Retinal pigment epithelial cell (primary cell): ENCODE results near the gene PCLAF.

Experiments used
- DNase-seq: peaks from one replicate; pipeline ENCODE4 v3.0.0-alpha.2; 2010; ENCODE audit warnings: low read depth
- H3K4me3 ChIP-seq: 2 replicates; pipeline ENCODE4 v1.5.1; 2011; ENCODE audit warnings: mild to moderate bottlenecking, low read length, control low read depth, moderate library complexity
- CTCF ChIP-seq: conservative IDR thresholded peaks from 2 replicates; pipeline ENCODE4 v1.5.1; 2011; ENCODE audit warnings: low read depth, low read length, control low read depth, inconsistent platforms

Gene PCLAF, protein sequence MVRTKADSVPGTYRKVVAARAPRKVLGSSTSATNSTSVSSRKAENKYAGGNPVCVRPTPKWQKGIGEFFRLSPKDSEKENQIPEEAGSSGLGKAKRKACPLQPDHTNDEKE

DNA sequence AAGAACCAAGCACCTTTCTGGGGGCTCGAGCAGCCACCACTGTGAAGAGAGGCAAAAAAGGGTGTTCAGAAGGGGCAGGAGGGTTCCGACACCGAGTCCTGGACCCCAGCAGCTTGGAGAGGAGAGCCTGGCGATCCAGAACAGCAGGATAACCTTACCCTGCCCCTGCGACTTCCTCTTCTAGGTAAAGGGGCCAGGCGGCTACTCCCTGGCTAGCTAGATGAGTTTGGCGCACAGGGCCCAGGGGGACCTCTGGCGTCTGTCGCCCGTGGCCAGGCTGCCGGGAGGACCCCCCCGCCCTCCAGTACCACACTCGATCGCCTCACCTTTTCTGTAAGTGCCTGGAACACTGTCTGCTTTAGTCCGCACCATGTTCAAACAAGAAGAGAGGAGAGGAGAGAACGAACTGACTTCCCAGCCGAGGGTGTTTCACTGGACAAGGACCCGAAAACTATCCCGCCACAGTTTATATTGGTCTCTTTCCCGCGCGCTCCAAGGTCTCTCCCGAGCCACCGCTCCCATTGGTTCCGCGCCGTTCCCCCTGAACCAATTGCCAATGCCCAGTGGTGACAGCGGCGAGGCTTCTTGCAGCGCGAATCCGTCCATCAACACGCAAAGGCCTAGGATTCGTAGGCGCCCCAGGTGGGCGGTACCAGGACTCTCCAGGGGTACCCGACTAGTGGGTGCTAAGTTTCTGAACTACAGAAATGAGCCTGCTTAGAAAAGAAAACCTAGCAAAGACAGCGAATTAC, at the start of gene PCLAF:
TSS of gene PCLAF (minus strand) at position 442 of the 752 bp plus-strand sequence. CDS start at position 372, 70 bp downstream.
- peak; percentile 88 for DNase-seq
- TF ChIP-seq CTCF = no peak

DNA sequence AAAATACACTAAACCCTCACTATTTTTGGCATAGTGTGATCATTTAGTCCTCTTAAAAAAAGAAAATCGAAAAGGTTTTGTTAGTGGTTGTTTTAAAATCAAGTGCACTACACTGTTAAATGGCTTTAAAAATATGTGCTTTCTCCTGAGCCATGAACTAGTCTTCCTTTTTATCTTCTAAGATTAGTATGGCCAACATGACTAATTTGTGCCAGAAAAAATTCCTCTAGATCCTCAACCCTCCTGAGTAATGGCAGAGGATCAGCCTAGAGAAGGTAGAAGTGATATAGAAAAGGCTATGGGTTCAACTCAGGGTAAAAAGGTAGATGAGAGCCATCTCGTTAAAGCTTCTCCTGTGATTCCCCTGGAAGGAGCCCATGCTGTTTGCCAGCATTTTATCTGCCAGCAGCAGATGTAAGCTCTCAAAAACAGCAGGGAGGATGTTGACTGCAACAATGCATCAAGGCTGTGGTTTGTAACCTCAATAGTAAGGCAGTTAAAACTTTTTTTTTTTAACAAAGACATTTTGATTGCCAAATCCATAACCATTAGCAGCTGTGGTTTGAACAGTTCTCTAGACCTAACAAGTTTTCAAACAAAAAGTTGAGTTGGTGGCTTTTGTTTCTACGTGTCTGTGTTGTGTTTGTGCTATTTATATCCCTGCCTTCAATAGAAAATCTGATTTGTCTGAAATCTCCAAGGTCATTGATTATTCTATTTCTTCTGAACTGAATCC, 48.9 kb upstream of the PCLAF start:
- no peak for DNase-seq
- TF ChIP-seq CTCF = no peak
- no peak overlapping the region for H3K4me3 ChIP-seq

More for the DNA sequence above, at the start of gene PCLAF:
- peak within 1 kb of the TSS; percentile 85 for H3K4me3 ChIP-seq

DNA sequence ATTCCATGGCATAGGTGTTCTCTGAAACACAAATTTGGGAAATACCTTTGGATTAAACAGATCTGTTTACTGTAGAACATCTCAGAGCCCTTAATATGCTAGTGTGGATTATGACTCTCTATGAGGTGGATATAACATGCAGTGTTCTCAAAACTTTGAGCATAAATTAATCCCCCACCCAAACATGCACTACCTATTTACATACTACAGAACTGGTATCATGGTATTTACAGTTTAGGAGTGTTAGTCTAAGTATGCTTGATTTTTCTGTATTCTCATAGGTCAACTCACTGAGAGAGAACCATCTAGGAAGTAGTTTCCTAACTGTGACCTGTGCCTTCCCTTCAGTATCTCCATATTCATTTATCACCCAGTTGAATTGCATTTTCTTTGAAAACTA, 48.2 kb upstream of the PCLAF start:
- no peak for TF ChIP-seq CTCF
- H3K4me3 ChIP-seq = no peak overlapping the region
- DNase-seq = no peak

DNA sequence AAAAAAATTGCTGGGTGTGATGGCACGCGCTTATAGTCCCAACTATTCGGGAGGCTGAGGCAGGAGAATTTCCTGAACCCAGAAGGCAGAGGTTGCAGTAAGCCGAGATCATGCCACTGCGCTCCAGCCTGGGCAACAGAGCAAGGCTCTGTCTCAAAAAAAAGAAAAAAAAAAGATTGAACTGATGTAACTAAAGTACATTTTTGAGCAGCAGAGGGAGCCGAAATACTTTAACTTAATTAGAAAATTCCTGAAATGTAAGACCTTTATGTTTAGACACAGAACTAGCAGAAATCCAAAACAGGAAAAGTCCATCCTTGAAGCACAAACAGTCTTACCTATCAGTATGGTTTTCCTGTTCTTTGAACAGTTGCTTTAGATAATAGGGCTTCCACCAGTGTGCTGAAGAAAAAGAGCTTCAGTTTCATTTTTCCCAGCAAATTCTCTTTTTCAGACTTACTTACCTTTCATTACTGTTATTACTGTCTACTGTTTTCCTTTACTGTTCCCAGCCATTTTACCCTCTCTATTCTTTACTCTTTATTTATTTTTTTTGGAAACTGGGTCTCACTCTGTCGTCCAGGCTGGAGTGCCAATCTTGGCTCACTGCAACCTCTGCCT, 45.7 kb upstream of the PCLAF start:
- no peak for DNase-seq
- peak; percentile 22 for TF ChIP-seq CTCF
- no peak overlapping the region for H3K4me3 ChIP-seq

DNA sequence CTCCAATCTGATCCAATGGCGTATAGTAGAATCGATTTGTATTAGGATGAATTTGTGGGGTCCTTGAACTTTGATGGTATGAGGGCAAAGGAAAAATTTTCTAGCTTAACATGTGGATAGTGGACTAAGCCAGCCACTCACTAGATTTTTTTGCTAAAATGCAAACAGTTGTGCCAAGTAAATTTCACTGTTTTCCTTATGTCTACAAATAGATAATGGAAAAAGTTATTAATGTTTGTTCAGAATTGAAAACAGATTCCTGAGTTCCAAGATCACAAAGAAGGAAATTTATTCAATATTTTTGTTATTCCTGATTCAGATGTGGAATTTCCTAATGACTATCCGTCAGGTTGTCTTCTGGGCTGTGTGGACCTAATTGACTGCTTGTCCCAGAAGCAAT, 44.0 kb upstream of the PCLAF start:
- TF ChIP-seq CTCF = no peak
- H3K4me3 ChIP-seq = no peak overlapping the region
- DNase-seq = no peak

DNA sequence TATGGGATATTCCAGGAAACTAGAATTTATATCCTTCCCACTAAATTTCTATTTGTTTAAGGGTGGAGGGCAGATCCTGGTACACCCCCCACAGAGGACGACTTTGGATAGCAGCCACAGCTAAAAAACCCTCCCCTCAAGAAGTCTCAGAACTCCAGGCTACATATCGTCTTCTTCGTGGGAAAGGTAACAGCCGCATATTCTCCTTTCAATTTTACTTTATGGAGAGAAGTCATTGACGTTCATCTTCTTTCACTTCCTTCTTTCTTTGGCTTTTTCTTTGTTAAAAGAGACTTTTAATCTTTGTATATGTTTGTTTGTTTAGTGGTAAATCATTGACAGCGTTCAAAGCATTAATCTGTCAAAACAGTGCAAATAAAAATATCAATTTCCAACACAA, 42.7 kb upstream of the PCLAF start:
- no peak for DNase-seq
- TF ChIP-seq CTCF = no peak
- no peak overlapping the region for H3K4me3 ChIP-seq
